ENCODE results near the gene ISG20L2. TPM values are rescaled to one million over a fixed set of nuclear protein-coding genes. Genes with fewer than 3 reads are reported as not detected.

The ISG20L2 gene
- total and polyA plus RNA-seq, 2 experiments from 2014 or later, result 23.1 to 34.9 TPM

GRCh38 chr1:156691665-156692440 lies 36.7 kb downstream of the ISG20L2 start:
- Histone ChIP-seq H3K27ac (ENCODE audit: low read depth) (peak overlapping the region; percentile 96), H3K27me3 (ENCODE audit: insufficient read depth) (peaks cover 22% of the 10 kb centered on the region), H3K79me2 (replicated peaks; ENCODE audit: insufficient read depth) (no peaks in the 10 kb centered on the region), H3K36me3 (ENCODE audit: insufficient read depth) (no peaks in the 10 kb centered on the region), H3K4me1 (ENCODE audit: insufficient read depth) (peaks cover 53% of the 10 kb centered on the region), H3K9me2 (ENCODE audit: insufficient read depth) (no peaks in the 10 kb centered on the region), H4K20me1 (replicated peaks; ENCODE audit: insufficient read depth) (no peaks in the 10 kb centered on the region), H3F3A (replicated peaks; ENCODE audit: low read depth) (peaks cover 36% of the 10 kb centered on the region), H3K4me3 (peak overlapping the region; percentile 51), H2AFZ (no peak overlapping the region), H3K4me2 (peak overlapping the region; percentile 89)
- TF ChIP-seq NANOG (IDR thresholded peaks at IDR 0.05; ENCODE audit: borderline replicate concordance) (no peak), CTCF (conservative IDR thresholded peaks at IDR 0.05; ENCODE audit: low read depth in 2 of 2) (peak; percentile 28 to 34; a peak in 2 of 4 replicates), POLR2AphosphoS5 (IDR thresholded peaks at IDR 0.05; ENCODE audit: low read depth) (0 out of 2 replicates have a peak, but pooled peaks have one; percentile 21), ZNF331 (CRISPR knock-in tag; IDR thresholded peaks at IDR 0.05; ENCODE audit: low read depth) (no peak), ETS1 (IDR thresholded peaks at IDR 0.05) (no peak), REST (IDR thresholded peaks at IDR 0.05; ENCODE audit: unreplicated experiment) (no peak), EZH2 (IDR thresholded peaks at IDR 0.05; ENCODE audit: low read depth, unreplicated experiment) (no peak), ZNF114 (CRISPR knock-in tag; IDR thresholded peaks at IDR 0.05) (no peak), EZH2phosphoT487 (IDR thresholded peaks at IDR 0.05; ENCODE audit: unreplicated experiment) (no peak), ZNF462 (CRISPR knock-in tag; IDR thresholded peaks at IDR 0.05) (peak; percentile 44; the same call in 1 of the 2 replicates), JUNB (IDR thresholded peaks at IDR 0.05; ENCODE audit: unreplicated experiment) (no peak), STAT1 (IDR thresholded peaks at IDR 0.05; ENCODE audit: unreplicated experiment) (no peak), CREB1 (CRISPR knock-in tag; IDR thresholded peaks at IDR 0.05; ENCODE audit: low read depth) (no peak)
- Mint-ChIP-seq H3K4me1 (peaks cover 62% of the 10 kb centered on the region), H3K9me3 (no peaks in the 10 kb centered on the region; the same call in 2 of the 3 replicates), H3K36me3 (ENCODE audit: low read depth) (no peaks in the 10 kb centered on the region; the same call in 2 of the 3 replicates), H3K27me3 (ENCODE audit: insufficient read depth, low read depth, poor library complexity) (peaks cover 22% of the 10 kb centered on the region), H3K4me3 (peak overlapping the region; percentile 55), H3K27ac (peak overlapping the region; percentile 85)
- DNase-seq (ENCODE audit: low spot score), result peak; percentile 76
- ATAC-seq, result peak; percentile 11

Data from GM23338 (cell line).